ENCODE data around the gene CXCL5.

DNA sequence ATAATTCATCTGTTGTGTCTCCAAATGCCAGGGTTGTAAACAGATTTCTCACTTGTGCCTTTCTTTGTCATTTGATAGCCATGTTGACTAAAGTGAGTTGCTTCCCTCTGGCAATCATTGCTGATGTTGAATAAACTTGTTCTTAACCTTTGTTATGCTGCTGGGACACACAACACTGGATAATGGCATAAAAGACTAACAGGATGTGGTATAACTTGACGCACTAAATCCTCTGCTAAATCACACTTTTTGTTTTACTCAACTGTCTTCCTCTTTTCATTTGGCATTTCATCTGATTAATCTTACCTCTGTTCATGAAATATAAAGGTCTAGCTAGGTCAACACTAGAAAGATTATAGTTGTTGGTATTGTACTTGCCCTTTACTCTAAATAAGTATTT, 17.6 kb upstream of the CXCL5 start:
- TF ChIP-seq, protein P1, sequence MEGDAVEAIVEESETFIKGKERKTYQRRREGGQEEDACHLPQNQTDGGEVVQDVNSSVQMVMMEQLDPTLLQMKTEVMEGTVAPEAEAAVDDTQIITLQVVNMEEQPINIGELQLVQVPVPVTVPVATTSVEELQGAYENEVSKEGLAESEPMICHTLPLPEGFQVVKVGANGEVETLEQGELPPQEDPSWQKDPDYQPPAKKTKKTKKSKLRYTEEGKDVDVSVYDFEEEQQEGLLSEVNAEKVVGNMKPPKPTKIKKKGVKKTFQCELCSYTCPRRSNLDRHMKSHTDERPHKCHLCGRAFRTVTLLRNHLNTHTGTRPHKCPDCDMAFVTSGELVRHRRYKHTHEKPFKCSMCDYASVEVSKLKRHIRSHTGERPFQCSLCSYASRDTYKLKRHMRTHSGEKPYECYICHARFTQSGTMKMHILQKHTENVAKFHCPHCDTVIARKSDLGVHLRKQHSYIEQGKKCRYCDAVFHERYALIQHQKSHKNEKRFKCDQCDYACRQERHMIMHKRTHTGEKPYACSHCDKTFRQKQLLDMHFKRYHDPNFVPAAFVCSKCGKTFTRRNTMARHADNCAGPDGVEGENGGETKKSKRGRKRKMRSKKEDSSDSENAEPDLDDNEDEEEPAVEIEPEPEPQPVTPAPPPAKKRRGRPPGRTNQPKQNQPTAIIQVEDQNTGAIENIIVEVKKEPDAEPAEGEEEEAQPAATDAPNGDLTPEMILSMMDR (IDR thresholded peaks at IDR 0.05), result no peak
- TF ChIP-seq POLR2A (IDR thresholded peaks at IDR 0.05), result no peak

Measured in tibial nerve (tissue), 3 donors.